ENCODE measurements around the gene HELB.

GRCh38 chr12:66297923-66298322 lies 4.4 kb upstream of the HELB start:
- TF ChIP-seq YY1 (IDR thresholded peaks at IDR 0.05; ENCODE audit: low read depth, low read length) (no peak), MAX (IDR thresholded peaks at IDR 0.05; ENCODE audit: low read depth, low read length) (no peak), ZNF384 (IDR thresholded peaks at IDR 0.05; ENCODE audit: borderline replicate concordance, low read depth, low read length) (no peak), JUND (IDR thresholded peaks at IDR 0.05; ENCODE audit: low read depth, low read length) (no peak), MTA3 (IDR thresholded peaks at IDR 0.05; ENCODE audit: borderline replicate concordance, low read length) (no peak), IRF3 (IDR thresholded peaks at IDR 0.05) (no peak), EZH2 (IDR thresholded peaks at IDR 0.05; ENCODE audit: borderline replicate concordance, control insufficient read depth, low read depth, low read length) (no peak), SMC3 (IDR thresholded peaks at IDR 0.05; ENCODE audit: borderline replicate concordance, low read length) (no peak)
